Stimulated activated CD8-positive, alpha-beta memory T cell treated with anti-CD3 and anti-CD28 coated beads, Interleukin-15, amount 100 ng/mL, for 1 hour (primary cell): ENCODE measurements around the gene JAG2.

Experiments used
- DNase-seq: peaks from one replicate; pipeline ENCODE4 v3.0.0-alpha.2; 2020; ENCODE audit warnings: low read depth

The JAG2 gene

DNA sequence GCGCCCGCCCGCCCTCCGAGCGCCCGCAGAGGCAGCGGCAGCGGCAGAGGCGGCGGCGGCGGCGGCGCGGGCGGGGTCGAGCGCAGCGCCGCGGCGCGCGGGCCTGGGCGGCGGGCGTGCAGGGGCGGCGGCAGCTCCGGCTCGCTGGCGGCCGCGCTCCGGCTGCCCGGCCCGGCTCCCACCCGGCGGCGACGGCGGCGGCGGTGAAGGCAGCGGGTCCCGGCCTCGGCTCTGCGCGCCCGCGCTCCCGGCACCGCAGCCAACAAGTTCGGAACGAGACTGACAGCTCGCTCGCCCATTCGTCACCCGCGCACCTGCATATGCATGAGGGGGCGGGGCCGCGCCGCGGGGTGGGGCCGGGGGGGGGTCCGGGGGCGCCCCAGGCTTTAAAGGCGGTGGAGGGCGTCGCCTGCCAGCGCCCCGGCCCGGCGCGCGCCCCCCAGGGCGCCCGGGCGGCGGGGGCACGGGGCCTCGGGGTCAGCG is at the start of gene JAG2:
TSS of gene JAG2 (minus strand) at position 281 of the 483 bp plus-strand sequence. CDS start 356 bp downstream, outside the sequence.
- no peak for DNase-seq

DNA sequence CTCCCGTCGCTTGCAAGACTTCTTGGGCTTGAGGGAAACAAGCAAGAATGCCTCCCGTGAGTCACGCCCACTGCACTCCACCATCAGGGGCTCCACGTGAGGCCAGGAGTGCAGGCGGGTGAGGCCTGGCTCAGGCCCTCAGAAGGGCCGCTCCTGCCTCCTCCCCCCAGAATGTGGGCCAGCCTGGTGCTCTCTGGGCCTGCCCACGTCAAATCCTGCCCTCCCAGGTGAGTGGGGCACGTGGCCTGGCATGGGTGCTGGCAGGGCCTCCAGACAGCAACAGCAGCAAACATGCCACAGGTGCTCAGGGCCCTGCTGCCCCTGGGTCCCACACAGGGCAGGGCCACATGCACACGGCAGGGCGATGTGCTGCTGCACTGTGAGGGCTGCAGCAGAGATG is 49.2 kb upstream of the JAG2 start:
- no peak for DNase-seq

DNA sequence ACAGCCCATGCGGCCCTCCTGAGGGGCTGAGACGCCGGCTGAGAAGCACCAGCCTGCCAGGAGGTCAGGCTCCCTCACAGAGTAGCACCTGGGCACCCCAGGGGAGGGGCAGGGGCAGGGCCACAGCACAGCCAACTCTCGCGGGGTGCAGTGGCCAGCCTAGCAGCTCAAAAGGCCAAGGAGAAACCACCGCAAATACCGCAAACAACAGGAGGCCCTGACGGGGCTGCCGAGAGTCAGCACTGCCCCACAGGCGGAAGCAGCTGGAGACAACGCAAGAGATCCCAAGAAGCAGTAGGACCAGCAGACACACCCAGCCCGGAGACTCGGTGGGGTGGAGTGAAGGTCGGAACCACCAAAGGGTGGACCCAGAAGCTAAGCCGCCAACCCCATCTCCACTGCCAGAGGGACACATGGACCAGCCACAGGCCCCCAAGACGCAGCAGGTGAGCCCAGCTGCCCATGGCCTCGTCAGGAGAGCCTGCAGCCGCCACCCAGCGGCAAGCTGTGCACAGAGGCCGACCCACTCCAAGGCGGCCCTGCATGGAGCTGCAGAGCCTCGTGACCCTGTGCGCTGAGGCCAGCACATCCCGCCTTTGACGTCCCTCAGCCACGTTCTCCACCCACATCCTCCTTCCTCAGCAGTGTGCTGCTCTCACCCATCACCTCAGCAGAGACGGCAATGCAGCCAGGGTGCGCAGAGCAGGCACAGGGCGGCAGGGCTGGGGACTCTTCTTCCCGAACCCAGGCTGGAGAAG is 48.1 kb upstream of the JAG2 start:
- DNase-seq: no peak

DNA sequence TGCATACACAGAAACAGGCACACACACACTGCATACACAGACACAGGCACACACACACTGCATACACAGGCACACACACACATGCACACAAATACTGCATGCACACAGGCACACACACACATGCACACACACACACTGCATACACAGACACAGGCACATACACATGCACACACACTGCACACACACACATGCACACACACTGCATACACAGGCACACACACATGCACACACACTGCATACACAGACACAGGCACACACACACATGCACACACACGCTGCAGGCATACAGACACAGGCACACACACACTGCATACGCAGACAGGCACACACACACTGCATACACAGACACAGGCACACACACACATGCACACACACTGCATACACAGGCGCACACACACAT is 47.0 kb upstream of the JAG2 start:
- DNase-seq: no peak

DNA sequence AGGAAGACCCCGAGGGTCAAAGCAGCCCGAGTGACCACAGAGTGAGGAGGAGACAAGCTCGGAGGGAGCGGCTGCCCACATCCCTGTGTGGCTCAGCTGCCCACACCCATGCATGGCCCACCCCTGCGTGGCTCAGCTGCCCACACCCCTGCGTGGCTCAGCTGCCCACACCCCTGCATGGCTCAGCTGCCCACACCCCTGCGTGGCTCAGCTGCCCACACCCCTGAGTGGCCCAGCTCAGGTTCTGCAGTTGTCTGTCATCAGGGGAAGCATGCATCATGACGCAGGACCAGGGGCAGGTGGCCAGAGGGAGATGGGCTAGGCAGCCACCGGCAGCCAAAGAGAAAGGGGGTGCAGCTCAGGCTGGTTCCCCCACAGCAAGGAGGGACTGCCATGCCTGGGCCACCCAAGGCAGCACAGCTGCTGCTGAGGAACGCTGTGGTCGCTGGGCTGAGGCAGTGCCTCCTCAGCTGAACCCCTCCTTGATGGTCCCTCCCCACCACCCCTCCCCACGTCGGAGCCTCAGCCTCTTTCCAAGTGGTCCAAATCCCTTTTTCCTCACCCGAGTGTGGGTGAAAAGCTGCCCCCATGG is 45.8 kb upstream of the JAG2 start:
- DNase-seq: no peak

DNA sequence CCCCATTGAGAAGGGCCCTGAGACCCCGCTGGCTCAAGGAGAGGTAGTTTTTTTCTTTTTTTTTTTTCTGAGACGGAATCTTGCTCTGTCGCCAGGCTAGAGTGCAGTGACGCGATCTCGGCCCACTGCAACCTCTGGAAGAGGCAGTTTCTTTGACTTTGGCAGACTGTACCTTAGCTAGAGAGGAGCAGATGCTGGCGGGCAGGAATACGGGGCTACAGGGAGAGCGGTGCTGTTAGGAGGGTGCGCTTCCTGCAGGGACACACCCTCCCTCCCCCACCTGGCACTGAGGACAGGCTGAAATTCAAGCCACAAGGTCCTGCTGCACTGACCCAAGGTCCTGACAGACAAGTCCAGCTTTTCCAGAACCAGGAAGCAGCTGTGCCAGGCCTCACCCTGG is 44.8 kb upstream of the JAG2 start:
- no peak for DNase-seq

DNA sequence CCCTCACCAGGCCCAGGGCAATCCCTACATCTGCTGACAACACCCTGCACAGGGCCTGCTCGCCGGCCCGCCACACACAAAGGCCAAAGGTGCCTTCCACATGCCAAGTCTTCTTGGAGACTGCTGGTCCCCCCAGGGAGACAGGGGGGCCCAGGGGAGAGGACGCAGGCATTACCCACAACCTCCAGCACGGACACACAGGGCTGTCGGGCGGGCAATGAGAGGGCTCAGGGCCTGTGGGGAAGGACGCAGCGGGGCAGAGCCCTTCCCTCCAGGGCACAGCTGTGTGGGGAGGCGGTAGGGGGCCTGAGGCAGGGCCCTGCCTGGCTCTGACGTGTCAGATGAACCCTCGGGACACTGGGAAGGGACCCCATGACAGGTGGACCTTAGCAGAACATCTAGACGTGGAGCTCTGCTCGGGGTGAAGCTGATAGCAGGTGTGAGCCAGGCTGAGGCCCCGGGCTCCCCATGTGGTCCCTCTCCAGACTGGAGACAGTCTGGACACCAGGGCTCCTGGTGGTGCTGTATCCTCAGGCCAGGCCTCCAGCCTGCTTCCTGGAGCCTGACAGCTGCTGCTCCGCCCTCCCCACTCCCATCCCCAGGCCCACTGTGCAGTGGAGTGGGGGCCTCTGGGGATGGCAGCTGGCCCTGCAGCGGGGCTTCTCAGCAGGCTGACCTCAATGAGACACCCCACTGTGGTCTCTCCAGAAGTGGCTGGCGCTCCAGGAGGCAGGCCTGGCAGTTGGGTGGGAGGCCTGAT is 44.1 kb upstream of the JAG2 start:
- no peak for DNase-seq

DNA sequence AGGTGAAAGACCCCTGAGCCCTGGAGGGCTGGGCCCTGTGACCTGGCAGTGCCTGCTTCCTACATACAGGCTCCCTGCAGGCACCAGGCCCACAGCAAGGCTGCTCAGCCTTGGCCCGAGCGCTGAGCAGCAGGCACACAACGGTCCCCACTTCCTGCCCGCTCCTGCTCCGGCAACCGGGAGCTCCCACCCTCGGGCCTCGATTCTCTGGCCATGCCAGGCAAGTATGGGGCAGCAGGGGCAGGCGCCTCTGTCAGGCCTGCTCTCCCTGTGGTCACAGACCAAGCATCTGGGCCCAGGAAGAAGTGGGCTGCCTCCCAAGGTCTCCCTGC is 43.1 kb upstream of the JAG2 start:
- DNase-seq: no peak

DNA sequence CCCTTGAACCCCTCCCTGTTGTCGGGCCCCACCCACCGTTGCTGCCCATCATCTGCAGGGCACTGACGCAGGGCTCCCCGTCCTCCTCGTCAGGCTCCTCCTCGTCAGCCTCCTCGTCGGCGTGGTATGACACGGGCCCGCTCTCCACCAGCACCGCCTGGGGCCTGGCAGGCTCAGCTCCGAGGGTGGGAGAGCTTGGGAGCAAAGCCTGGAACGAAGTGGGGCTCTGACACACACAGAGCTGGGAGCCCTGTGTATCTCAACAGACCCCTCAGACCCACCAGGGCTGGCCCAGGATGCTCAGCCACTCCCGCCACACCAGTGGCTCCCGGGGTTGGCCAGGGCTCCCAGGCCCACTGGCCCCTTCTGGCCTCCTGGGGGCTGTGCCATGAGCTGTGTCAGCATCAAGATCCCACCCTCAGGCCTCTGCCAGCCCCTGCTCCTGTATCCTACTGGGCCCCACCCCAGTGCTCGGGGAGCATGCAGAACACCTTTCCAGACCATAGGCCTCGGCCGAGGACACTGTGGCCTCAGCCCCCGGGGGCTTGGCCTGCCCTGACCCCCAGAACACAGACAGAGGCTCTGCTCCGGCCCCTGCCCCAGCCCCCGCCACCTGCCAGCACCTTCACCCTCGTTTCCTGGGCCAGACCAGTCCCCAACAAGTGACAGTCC is 42.6 kb upstream of the JAG2 start:
- DNase-seq: no peak

DNA sequence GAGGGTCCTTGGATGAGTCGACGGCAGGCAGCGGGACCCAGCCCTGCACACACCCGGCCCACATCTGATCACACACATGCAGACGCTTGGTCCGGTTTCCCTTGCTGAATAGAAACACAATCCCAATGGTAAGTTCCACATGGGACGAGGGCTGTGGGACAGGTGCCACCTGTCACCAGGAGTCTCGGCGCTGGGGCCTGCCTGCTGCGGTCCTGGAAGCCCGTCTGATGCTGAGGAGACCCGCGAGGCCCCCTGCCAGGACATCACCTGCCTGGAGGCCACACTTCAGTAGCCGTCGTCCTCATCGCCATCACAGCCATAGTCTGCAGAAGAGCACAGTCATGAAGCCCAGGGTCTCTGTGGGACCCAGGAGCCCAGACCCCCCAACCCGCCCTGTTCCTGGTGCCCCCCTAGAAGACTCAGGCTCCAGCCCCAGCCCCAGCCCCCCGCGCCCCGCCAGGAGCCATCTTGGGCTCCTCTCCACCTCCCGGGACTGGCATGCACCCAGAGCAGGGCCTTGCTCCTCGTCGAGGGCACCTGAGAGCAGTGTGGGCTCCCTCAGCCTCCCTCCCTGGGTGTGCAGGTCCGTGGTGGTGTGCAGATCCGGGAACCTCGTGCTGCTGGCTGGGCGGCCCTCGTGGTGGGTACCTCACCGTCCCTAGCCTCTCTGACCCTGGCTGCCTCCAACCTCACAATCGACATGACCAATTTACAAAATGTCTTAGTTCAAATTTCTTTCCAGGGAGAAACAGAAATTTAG is 41.9 kb upstream of the JAG2 start:
- no peak for DNase-seq

DNA sequence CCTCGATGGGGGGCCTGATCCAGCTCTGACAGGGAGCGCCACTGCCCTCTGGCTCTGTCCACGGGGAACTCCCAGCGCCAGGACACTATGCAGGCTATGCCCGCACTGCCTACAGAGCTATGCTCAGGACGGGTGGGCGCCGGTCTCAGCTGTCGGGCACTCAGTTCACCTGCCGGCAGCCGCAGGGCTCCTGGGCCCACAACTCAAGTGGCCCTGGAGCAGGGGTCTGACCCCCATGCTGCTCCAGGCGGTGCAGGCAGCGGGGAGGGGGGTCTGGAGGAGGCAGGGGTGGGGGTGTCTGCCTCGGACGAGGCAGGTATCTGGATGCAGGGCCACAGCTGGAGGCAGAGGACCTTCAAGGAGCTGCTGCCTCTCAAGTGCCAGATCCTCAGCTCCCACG is 41.1 kb upstream of the JAG2 start:
- DNase-seq: no peak

DNA sequence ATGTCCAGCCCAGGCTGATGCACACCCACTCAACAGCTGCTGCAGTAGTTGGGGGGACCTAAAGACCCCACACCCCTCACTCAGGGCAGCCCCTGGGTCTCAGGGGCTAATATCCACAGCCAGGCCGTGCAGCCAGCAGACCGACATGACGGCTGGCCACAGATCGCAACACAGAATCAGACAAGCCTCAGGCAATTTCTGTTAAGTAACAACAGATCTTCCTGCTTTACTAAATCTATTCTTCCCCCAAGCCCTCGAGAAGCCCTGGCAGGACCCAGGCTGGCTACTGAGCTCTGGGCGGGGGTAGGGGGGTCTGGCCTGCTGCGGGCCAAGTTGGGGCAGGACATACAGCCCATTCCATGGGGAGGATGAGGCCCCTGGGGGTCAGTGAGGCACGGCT is 40.5 kb upstream of the JAG2 start:
- DNase-seq: no peak

DNA sequence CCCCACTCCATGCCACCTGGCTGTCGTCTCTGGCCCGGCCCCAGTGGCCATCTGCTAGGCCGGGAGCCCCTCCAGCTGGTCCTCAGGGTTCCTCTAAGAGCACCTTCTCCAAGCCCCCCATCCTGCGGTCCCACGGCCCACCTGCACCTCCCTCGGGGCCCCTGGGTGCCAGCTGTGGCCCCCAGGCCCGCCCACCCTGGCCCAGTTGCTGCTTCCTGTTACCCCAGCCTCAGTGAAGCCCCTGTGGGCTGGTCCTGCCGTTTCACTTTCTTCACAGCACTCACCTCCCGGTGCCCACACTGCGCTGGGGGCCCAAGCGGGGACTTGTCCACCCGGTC is 40.1 kb upstream of the JAG2 start:
- no peak for DNase-seq

DNA sequence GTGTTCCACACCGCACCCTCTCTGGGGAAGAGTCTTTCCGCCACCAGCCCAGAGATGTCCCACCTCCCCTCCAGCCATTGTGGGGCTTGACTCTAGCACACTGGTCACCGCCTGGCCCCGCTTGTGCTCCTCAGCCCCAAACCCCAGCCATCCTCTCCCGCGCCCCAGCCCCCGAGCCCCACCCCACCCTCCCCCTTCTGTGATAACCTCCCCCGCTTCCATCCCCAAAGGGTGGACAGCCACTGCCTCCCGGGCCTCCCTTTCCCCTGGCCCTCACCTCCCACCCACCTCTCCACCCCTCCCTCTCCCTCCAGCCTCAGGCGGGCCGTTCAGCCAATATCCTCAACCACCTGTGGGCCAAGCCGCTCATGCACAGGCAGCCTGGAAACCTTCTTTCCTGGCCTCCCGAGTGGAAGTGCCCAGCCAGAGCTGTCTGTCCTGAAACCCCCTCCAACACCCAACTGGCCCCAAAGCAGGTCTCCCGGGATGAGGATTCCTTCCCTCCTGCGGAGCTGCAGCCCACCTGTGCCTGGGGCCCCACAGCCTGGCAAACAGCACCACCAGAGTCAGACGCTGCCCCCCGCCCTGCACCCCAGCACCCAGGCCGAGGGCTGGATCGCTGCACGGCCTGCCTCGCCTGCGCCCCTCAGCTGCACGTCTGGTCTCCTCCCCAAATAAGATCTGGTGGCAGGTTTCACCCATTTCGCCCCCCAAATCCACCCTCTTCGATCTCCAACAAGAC is 39.6 kb upstream of the JAG2 start:
- no peak for DNase-seq

DNA sequence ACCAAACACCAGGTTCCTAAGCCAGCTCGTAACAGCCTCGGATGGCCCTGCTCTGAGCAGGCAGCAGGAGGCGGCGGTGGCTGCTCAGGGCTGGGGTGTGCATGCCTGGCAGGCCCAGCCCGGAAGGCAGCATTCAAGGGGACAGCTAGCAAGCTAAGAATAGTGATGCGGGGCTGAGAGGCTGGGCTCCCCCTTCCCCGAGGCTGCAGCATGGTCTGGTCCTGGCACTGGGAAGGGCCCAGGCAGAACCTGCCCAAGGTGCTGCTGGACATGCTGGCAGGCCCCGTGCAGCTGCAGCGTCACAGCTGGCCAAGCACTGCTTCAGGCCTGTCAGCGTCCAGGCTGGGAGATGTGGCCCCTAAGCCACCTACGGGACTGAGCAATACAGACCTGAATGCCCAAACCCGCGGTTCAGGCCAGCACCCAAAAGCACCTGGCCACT is 38.9 kb upstream of the JAG2 start:
- no peak for DNase-seq

DNA sequence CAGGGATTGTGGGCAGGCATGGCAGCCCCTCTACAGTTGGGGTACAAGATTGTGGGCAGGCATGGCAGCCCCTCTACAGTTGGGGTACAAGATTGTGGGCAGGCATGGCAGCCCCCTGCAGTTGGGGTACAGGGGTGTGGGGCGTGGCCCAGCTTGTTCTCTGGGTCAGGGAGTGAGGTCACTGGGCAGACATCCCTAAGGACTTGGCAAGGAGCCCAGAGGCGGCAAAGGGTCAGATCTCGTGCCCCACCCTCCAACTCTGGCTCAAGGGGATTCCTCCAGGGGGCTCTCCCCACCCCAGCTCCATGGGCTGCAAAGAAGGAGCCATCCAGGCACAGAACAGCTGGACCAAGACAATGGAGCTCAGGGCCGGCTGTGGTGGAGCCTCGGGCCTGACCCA is 38.3 kb upstream of the JAG2 start:
- DNase-seq: no peak

DNA sequence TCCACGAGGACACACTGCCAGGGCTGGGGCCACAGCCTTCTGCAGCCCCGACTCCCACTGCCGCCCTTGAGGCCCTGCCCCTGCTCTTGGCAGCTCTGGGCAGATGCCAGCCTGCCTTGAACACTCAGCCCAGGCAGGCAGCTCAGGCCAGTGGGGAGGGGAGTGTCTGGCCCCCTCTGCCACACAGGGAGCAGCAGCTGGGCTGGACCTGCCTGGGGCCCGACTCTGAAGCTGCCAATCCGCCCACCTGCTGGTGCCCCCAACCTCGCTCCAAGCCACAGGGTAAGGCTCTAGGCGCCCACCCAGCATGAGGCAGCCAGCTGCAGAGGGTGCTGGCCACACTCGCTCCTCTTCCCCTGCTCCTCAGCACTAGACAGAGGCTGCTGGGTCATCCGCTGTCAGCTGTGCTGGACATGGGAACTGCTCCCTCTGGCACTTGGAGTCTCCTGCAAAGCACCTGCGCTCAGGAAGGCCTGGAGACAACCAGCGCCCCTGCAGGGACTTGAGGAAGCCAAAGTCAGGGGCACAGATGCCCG is 37.2 kb upstream of the JAG2 start:
- DNase-seq: no peak

DNA sequence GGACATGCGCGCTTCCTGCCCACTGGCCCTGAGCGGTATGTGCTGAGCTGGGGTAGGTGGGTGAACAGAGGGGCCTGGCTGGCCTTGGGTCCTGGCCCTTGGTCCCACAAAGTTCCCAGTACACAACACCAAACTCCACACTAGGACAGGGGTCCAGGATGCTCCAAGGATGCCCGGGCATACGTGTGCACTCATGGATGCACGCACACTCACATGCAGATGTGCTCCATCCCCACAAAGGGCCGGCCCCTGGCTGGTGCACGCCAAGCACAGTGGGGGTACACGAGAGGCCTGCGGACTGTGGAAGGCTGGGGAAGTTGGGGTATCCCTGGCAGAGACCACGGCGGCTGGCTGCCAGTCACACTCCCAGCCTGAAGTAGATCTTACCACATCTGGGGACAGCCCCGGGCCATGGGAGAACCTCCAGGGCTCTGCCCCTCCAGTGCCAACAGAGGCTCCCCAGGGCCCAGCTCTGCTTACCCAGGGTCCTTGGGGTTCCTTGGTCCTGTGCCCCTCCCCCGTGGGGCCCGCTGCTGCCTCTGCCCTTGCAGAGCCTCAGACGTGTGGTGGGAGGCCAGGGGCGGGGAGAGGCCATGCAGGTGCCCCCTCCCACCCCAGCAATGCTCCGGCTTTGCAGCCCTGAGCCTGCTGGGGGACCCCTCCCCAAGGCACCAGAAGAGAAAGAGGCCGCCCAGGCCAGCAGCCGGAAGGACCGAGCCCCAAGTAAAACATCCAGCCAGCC is 36.5 kb upstream of the JAG2 start:
- no peak for DNase-seq

DNA sequence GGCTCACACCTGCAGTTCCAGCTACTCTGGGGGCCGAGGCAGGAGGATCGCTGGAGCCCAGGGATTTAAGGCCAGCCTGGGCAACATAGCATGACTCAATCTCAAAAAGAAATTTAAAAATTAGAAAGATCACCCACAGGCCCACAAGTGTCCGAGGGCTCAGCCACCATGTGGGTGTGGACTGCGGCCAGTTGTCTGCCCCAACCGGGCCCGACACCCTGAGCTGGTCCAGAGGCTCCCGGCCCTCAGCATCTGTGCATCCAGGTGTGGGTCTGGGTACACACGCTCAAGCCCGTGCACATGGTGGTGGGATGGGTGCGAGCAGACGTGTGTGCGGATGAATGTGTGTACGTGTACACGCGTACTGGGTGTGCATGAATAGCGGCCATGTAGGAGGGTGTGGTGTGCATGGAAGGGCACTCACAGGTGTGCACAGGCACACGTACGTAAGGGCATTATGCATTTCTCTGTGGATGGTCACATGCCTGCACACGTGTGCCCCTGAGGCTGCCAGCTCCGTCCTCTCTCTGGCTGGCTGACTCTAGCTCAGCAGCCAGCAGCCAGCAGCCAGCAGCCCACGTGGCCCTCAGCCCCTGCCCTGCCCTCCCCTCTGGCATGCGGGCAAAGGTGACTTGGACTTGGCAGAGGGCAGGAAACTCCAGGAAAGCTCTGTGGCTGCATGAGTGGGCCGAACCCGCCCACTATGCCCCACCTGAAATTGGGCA is 35.8 kb upstream of the JAG2 start:
- DNase-seq: no peak

DNA sequence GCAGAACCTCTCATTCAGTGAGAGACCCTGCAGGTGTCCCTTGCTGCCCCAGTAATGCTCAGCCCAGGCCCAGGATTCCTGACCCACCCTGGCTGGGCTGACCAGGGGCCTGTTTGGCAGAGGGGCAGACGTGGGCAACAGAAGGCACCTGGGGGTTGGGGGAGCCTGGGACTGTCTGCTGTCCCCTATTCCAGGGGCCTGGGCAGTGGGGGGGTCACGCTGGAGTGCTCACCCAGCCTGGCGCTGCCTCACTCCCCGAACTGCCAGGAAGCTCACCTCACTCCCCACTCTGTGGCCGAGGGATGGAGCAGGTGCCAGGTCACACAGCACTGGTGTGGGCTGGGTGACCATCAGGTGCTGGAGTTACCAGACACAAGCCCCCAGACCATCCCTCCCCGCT is 35.1 kb upstream of the JAG2 start:
- DNase-seq: no peak
